WTC11 (cell line): ENCODE data around the gene NAMPT. TPM values are rescaled to one million over a fixed set of nuclear protein-coding genes. Genes with fewer than 3 reads are reported as not detected.

Source experiments
- ATAC-seq: fragments of 200-7000 bp; cut with Tn5 transposase; 2 replicates; pipeline ENCODE4 v1.10.0; 2021; ENCODE audit warnings: mild to moderate bottlenecking, moderate library complexity
- CTCF ChIA-PET: fragments of 300-600 bp; sonication (Branson Sonifier 250); formaldehyde crosslinking; loops from one replicate; lab custom pipeline; 2021; ENCODE audit warnings: antibody characterized with exemption; lab: Charles Lee
- POLR2A ChIA-PET: fragments of 350-600 bp; sonication (Branson Sonifier 250); formaldehyde crosslinking; loops from one replicate; lab custom pipeline; 2021; ENCODE audit warnings: antibody characterized with exemption; lab: Charles Lee
- DNase-seq: peaks from one replicate; pipeline ENCODE4 v3.0.0; 2021; ENCODE audit warnings: low spot score
- H3K27ac Mint-ChIP-seq: 2 replicates; pipeline ENCODE4 v1.8.0; 2021; ENCODE audit warnings: mixed read lengths
- H3K27me3 Mint-ChIP-seq: 2 replicates; pipeline ENCODE4 v1.8.0; 2021; ENCODE audit warnings: low read depth, mild to moderate bottlenecking, moderate library complexity, mixed read lengths
- H3K36me3 Mint-ChIP-seq: 2 replicates; pipeline ENCODE4 v1.8.0; 2021; ENCODE audit warnings: mixed read lengths
- H3K4me1 Mint-ChIP-seq: 2 replicates; pipeline ENCODE4 v1.8.0; 2022; ENCODE audit warnings: mixed read lengths
- H3K4me3 Mint-ChIP-seq: 2 replicates; pipeline ENCODE4 v1.8.0; 2021; ENCODE audit warnings: mild to moderate bottlenecking, moderate library complexity, mixed read lengths
- H3K9me3 Mint-ChIP-seq: 2 replicates; pipeline ENCODE4 v1.8.0; 2021; ENCODE audit warnings: mixed read lengths
- CBFB ChIP-seq: sonication (generic); formaldehyde crosslinking; IDR thresholded peaks from 2 replicates; pipeline ENCODE4 v1.8.1; 2022; ENCODE audit warnings: mild to moderate bottlenecking, low read depth, missing genetic modification reagents
- ESRRA ChIP-seq: sonication (generic); formaldehyde crosslinking; IDR thresholded peaks from 2 replicates; pipeline ENCODE4 v1.8.1; 2022; ENCODE audit warnings: mild to moderate bottlenecking, missing genetic modification reagents, borderline replicate concordance
- FOXP1 ChIP-seq: sonication (generic); formaldehyde crosslinking; IDR thresholded peaks from 2 replicates; pipeline ENCODE4 v1.8.0; 2022; ENCODE audit warnings: missing genetic modification reagents, mild to moderate bottlenecking, moderate library complexity, borderline replicate concordance
- IRF2 ChIP-seq: sonication (generic); formaldehyde crosslinking; IDR thresholded peaks from 2 replicates; pipeline ENCODE4 v1.8.0; 2022; ENCODE audit warnings: low read depth, missing genetic modification reagents, borderline replicate concordance
- JUN ChIP-seq: sonication (generic); formaldehyde crosslinking; IDR thresholded peaks from 2 replicates; pipeline ENCODE4 v1.8.0; 2023; ENCODE audit warnings: mild to moderate bottlenecking, missing genetic modification reagents
- NR1H2 ChIP-seq: sonication (generic); formaldehyde crosslinking; IDR thresholded peaks from 2 replicates; pipeline ENCODE4 v1.9.0; 2021; ENCODE audit warnings: mild to moderate bottlenecking, moderate library complexity, missing genetic modification reagents
- SP1 ChIP-seq: sonication (generic); formaldehyde crosslinking; conservative IDR thresholded peaks from 2 replicates; pipeline ENCODE4 v1.8.1; 2022; ENCODE audit warnings: missing genetic modification reagents
- TEAD4 ChIP-seq: sonication (generic); formaldehyde crosslinking; IDR thresholded peaks from 2 replicates; pipeline ENCODE4 v1.8.0; 2022; ENCODE audit warnings: mild to moderate bottlenecking, missing genetic modification reagents
- ZNF317 ChIP-seq: sonication (generic); formaldehyde crosslinking; IDR thresholded peaks from 2 replicates; pipeline ENCODE4 v1.8.1; 2023; ENCODE audit warnings: low read depth, mild to moderate bottlenecking, moderate library complexity, missing genetic modification reagents, borderline replicate concordance
- ZNF396 ChIP-seq: fragments of 250-450 bp; sonication (Bioruptor Pico); IDR thresholded peaks from 2 replicates; pipeline ENCODE4 v1.8.0; 2021; ENCODE audit warnings: mild to moderate bottlenecking, moderate library complexity, borderline replicate concordance
- total RNA-seq: library from RNA; stranded (reverse); gene quantifications from 3 replicates; pipeline ENCODE4 v1.2.3, GENCODE V29; 2021
- TF ChIP-seq, protein P1 (sequence below): sonication (generic); formaldehyde crosslinking; conservative IDR thresholded peaks from 2 replicates; pipeline ENCODE4 v1.8.1; 2023; ENCODE audit warnings: mild to moderate bottlenecking, low read depth, missing genetic modification reagents, moderate library complexity
- TF ChIP-seq, protein P2 (sequence below): sonication (generic); formaldehyde crosslinking; conservative IDR thresholded peaks from 2 replicates; pipeline ENCODE4 v1.8.1; 2022; ENCODE audit warnings: mild to moderate bottlenecking, missing genetic modification reagents
- TF ChIP-seq, protein P3 (sequence below): sonication (generic); formaldehyde crosslinking; IDR thresholded peaks from 2 replicates; pipeline ENCODE4 v1.8.0; 2023; ENCODE audit warnings: missing genetic modification reagents
- TF ChIP-seq, protein P4 (sequence below): sonication (generic); formaldehyde crosslinking; IDR thresholded peaks from 2 replicates; pipeline ENCODE4 v1.8.0; 2022; ENCODE audit warnings: mild to moderate bottlenecking, missing genetic modification reagents
- TF ChIP-seq, protein P5 (sequence below): sonication (generic); formaldehyde crosslinking; IDR thresholded peaks from 2 replicates; pipeline ENCODE4 v1.8.1; 2022; ENCODE audit warnings: mild to moderate bottlenecking, moderate library complexity, missing genetic modification reagents
- TF ChIP-seq, protein P6 (sequence below): sonication (generic); formaldehyde crosslinking; IDR thresholded peaks from 2 replicates; pipeline ENCODE4 v1.8.0; 2022; ENCODE audit warnings: mild to moderate bottlenecking, missing genetic modification reagents
- TF ChIP-seq, protein P7 (sequence below): sonication (generic); formaldehyde crosslinking; IDR thresholded peaks from 2 replicates; pipeline ENCODE4 v1.8.0; 2023; ENCODE audit warnings: mild to moderate bottlenecking, missing genetic modification reagents
- TF ChIP-seq, protein P8 (sequence below): fragments of 250-450 bp; sonication (Bioruptor Pico); IDR thresholded peaks from 2 replicates; pipeline ENCODE4 v1.9.0; 2021; ENCODE audit warnings: mild to moderate bottlenecking
- TF ChIP-seq, protein P9 (sequence below): sonication (generic); formaldehyde crosslinking; IDR thresholded peaks from 2 replicates; pipeline ENCODE4 v1.8.1; 2023; ENCODE audit warnings: mild to moderate bottlenecking, missing genetic modification reagents, borderline replicate concordance

The NAMPT gene
- total RNA-seq, 1 experiment from 2014 or later, result 99.1 TPM

DNA sequence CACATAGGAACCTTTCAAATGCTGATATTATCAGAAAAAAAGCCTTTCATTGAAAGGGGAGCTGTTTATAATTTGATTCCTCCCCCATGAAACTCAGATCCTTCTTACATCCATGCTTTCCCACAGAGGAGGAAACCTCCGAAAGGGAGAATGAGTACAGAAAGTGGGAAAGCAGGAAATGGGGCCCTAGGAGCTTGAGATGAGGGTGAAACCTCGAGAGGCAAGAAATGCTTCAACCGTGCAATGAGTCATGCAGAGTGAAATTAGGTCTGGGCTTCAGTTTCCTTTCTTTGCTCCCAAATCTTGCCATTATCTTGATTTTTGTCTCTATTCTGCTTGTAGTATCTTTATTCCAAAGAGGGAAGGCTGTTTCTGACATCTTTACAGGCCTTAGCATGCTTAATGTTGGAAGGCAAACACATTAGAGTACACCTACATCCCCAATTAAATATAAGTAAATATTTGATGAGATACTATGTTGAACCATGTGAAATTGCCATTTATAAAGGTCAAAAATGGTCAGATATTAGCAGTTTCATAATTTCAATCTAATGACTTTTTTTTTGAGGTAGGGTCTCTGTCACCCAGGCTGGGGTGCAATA, 79.1 kb downstream of the NAMPT start:
- no peak overlapping the region for H3K27ac Mint-ChIP-seq
- ChIA-PET CTCF (interaction anchor here (3.1 kb wide), 1 partner anchor 29 kb away, joined by 14 read pairs; no protein-coding TSS in a partner anchor), POLR2A (no interaction called here)
- TF ChIP-seq ZNF317 (no peak), ZNF396 (CRISPR knock-in tag) (no peak), JUN (CRISPR knock-in tag) (no peak), NR1H2 (CRISPR knock-in tag) (no peak), FOXP1 (CRISPR knock-in tag) (no peak), TEAD4 (CRISPR knock-in tag) (no peak)
- TF ChIP-seq, protein P1, sequence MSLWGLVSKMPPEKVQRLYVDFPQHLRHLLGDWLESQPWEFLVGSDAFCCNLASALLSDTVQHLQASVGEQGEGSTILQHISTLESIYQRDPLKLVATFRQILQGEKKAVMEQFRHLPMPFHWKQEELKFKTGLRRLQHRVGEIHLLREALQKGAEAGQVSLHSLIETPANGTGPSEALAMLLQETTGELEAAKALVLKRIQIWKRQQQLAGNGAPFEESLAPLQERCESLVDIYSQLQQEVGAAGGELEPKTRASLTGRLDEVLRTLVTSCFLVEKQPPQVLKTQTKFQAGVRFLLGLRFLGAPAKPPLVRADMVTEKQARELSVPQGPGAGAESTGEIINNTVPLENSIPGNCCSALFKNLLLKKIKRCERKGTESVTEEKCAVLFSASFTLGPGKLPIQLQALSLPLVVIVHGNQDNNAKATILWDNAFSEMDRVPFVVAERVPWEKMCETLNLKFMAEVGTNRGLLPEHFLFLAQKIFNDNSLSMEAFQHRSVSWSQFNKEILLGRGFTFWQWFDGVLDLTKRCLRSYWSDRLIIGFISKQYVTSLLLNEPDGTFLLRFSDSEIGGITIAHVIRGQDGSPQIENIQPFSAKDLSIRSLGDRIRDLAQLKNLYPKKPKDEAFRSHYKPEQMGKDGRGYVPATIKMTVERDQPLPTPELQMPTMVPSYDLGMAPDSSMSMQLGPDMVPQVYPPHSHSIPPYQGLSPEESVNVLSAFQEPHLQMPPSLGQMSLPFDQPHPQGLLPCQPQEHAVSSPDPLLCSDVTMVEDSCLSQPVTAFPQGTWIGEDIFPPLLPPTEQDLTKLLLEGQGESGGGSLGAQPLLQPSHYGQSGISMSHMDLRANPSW, result no peak
- TF ChIP-seq, protein P2, sequence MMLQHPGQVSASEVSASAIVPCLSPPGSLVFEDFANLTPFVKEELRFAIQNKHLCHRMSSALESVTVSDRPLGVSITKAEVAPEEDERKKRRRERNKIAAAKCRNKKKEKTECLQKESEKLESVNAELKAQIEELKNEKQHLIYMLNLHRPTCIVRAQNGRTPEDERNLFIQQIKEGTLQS (CRISPR knock-in tag), result no peak
- TF ChIP-seq, protein P3, sequence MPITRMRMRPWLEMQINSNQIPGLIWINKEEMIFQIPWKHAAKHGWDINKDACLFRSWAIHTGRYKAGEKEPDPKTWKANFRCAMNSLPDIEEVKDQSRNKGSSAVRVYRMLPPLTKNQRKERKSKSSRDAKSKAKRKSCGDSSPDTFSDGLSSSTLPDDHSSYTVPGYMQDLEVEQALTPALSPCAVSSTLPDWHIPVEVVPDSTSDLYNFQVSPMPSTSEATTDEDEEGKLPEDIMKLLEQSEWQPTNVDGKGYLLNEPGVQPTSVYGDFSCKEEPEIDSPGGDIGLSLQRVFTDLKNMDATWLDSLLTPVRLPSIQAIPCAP, result no peak
- ATAC-seq, result no peak
- peaks cover 31% of the 10 kb centered on the region for H3K9me3 Mint-ChIP-seq
- peaks cover 8% of the 10 kb centered on the region for H3K27me3 Mint-ChIP-seq
- no peak overlapping the region for H3K4me3 Mint-ChIP-seq
- no peaks in the 10 kb centered on the region for H3K4me1 Mint-ChIP-seq
- DNase-seq, result no peak
- peaks cover 25% of the 10 kb centered on the region for H3K36me3 Mint-ChIP-seq

DNA sequence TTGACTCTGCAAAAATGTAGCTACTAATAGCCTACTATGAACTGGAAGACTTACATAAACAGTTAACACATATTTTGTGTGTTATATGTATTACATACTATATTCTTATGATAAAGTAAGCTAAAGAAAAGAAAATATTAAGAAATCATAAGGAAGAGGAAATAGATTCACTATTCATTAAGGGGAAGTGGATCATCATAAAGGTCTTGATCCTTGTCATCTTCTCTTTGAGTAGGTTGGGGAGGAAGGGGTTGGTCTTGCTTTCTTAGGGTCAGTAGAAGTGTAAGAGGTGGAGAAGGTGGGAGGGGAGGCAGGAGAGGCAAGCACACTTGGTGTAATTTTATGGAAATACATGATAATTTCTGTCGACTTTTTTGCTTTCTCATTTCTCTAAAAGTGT, 81.3 kb downstream of the NAMPT start:
- Mint-ChIP-seq H3K36me3 (peaks cover 12% of the 10 kb centered on the region), H3K27ac (no peak overlapping the region), H3K9me3 (peaks cover 14% of the 10 kb centered on the region), H3K27me3 (no peaks in the 10 kb centered on the region; the same call in 1 of the 2 replicates), H3K4me3 (no peak overlapping the region), H3K4me1 (no peaks in the 10 kb centered on the region)
- ATAC-seq (no peak), DNase-seq (no peak)
- ChIA-PET POLR2A (no interaction called here), CTCF (no interaction called here)
- TF ChIP-seq, protein P4, sequence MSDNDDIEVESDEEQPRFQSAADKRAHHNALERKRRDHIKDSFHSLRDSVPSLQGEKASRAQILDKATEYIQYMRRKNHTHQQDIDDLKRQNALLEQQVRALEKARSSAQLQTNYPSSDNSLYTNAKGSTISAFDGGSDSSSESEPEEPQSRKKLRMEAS (CRISPR knock-in tag), result no peak
- TF ChIP-seq, protein P5, sequence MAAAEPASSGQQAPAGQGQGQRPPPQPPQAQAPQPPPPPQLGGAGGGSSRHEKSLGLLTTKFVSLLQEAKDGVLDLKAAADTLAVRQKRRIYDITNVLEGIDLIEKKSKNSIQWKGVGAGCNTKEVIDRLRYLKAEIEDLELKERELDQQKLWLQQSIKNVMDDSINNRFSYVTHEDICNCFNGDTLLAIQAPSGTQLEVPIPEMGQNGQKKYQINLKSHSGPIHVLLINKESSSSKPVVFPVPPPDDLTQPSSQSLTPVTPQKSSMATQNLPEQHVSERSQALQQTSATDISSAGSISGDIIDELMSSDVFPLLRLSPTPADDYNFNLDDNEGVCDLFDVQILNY (CRISPR knock-in tag), result no peak
- TF ChIP-seq, protein P6, sequence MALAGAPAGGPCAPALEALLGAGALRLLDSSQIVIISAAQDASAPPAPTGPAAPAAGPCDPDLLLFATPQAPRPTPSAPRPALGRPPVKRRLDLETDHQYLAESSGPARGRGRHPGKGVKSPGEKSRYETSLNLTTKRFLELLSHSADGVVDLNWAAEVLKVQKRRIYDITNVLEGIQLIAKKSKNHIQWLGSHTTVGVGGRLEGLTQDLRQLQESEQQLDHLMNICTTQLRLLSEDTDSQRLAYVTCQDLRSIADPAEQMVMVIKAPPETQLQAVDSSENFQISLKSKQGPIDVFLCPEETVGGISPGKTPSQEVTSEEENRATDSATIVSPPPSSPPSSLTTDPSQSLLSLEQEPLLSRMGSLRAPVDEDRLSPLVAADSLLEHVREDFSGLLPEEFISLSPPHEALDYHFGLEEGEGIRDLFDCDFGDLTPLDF (CRISPR knock-in tag), result no peak
- TF ChIP-seq, protein P7, sequence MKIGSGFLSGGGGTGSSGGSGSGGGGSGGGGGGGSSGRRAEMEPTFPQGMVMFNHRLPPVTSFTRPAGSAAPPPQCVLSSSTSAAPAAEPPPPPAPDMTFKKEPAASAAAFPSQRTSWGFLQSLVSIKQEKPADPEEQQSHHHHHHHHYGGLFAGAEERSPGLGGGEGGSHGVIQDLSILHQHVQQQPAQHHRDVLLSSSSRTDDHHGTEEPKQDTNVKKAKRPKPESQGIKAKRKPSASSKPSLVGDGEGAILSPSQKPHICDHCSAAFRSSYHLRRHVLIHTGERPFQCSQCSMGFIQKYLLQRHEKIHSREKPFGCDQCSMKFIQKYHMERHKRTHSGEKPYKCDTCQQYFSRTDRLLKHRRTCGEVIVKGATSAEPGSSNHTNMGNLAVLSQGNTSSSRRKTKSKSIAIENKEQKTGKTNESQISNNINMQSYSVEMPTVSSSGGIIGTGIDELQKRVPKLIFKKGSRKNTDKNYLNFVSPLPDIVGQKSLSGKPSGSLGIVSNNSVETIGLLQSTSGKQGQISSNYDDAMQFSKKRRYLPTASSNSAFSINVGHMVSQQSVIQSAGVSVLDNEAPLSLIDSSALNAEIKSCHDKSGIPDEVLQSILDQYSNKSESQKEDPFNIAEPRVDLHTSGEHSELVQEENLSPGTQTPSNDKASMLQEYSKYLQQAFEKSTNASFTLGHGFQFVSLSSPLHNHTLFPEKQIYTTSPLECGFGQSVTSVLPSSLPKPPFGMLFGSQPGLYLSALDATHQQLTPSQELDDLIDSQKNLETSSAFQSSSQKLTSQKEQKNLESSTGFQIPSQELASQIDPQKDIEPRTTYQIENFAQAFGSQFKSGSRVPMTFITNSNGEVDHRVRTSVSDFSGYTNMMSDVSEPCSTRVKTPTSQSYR (CRISPR knock-in tag), result no peak
- TF ChIP-seq CBFB (CRISPR knock-in tag) (no peak), SP1 (no peak), ESRRA (CRISPR knock-in tag) (no peak), IRF2 (CRISPR knock-in tag) (no peak)
- TF ChIP-seq, protein P8, sequence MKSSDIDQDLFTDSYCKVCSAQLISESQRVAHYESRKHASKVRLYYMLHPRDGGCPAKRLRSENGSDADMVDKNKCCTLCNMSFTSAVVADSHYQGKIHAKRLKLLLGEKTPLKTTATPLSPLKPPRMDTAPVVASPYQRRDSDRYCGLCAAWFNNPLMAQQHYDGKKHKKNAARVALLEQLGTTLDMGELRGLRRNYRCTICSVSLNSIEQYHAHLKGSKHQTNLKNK, result no peak
- TF ChIP-seq, protein P3, result no peak
- TF ChIP-seq, protein P9, sequence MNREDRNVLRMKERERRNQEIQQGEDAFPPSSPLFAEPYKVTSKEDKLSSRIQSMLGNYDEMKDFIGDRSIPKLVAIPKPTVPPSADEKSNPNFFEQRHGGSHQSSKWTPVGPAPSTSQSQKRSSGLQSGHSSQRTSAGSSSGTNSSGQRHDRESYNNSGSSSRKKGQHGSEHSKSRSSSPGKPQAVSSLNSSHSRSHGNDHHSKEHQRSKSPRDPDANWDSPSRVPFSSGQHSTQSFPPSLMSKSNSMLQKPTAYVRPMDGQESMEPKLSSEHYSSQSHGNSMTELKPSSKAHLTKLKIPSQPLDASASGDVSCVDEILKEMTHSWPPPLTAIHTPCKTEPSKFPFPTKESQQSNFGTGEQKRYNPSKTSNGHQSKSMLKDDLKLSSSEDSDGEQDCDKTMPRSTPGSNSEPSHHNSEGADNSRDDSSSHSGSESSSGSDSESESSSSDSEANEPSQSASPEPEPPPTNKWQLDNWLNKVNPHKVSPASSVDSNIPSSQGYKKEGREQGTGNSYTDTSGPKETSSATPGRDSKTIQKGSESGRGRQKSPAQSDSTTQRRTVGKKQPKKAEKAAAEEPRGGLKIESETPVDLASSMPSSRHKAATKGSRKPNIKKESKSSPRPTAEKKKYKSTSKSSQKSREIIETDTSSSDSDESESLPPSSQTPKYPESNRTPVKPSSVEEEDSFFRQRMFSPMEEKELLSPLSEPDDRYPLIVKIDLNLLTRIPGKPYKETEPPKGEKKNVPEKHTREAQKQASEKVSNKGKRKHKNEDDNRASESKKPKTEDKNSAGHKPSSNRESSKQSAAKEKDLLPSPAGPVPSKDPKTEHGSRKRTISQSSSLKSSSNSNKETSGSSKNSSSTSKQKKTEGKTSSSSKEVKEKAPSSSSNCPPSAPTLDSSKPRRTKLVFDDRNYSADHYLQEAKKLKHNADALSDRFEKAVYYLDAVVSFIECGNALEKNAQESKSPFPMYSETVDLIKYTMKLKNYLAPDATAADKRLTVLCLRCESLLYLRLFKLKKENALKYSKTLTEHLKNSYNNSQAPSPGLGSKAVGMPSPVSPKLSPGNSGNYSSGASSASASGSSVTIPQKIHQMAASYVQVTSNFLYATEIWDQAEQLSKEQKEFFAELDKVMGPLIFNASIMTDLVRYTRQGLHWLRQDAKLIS (CRISPR knock-in tag), result no peak
